HepG2 (cell line): ENCODE data around the gene NES.

ENCODE experiments used
- CTCF ChIP-seq: sonication (generic); formaldehyde crosslinking; IDR thresholded peaks from 2 replicates; pipeline ENCODE4 v1.5.0; 2020; ENCODE audit warnings: mild to moderate bottlenecking, missing genetic modification reagents, moderate library complexity
- DNMT1 ChIP-seq: sonication (generic); formaldehyde crosslinking; IDR thresholded peaks from 2 replicates; pipeline ENCODE4 v1.5.1; 2020; ENCODE audit warnings: mild to moderate bottlenecking, missing genetic modification reagents
- ESRRA ChIP-seq: sonication (generic); formaldehyde crosslinking; IDR thresholded peaks from 2 replicates; pipeline ENCODE4 v1.5.1; 2020; ENCODE audit warnings: mild to moderate bottlenecking, low read depth, missing genetic modification reagents
- GATAD1 ChIP-seq: IDR thresholded peaks from 2 replicates; pipeline ENCODE4 v1.6.1; 2016; ENCODE audit warnings: missing genetic modification reagents, missing compliant biosample characterization
- MAFK ChIP-seq, 2 experiments: IDR thresholded peaks in 1 of 2; conservative IDR thresholded peaks in 1 of 2; 2 replicates each; pipeline ENCODE4 v1.6.1; 2011; ENCODE audit warnings: improper control_type of control experiment in 2 of 2, low read length in 2 of 2
- MAX ChIP-seq: IDR thresholded peaks from 2 replicates; pipeline ENCODE4 v1.6.1; 2012; ENCODE audit warnings: inconsistent platforms
- POGZ ChIP-seq: sonication (generic); formaldehyde crosslinking; IDR thresholded peaks from 2 replicates; pipeline ENCODE4 v1.4.0; 2020; ENCODE audit warnings: mild to moderate bottlenecking, missing genetic modification reagents
- POLR2A ChIP-seq, 2 experiments: IDR thresholded peaks; 2 replicates each; pipeline ENCODE4 v1.6.1; 2011; ENCODE audit warnings: low read depth in 2 of 2, low read length in 2 of 2, mild to moderate bottlenecking in 1 of 2, moderate library complexity in 1 of 2; ENCODE audit not compliant: insufficient read depth in 1 of 2
- POLR2AphosphoS2 ChIP-seq: IDR thresholded peaks from 2 replicates; pipeline ENCODE4 v1.6.1; 2011; ENCODE audit warnings: low read depth, low read length, improper control_type of control experiment
- SMC3 ChIP-seq: IDR thresholded peaks from 2 replicates; pipeline ENCODE4 v1.6.1; 2011; ENCODE audit warnings: low read length, improper control_type of control experiment
- ZFP36 ChIP-seq: fragments of 150-350 bp; IDR thresholded peaks from 2 replicates; pipeline ENCODE4 v1.6.1; 2018; ENCODE audit warnings: borderline replicate concordance, low read length, low read depth; ENCODE audit not compliant: partially characterized antibody

GRCh38 chr1:156629823-156630449 lies 47.3 kb downstream of the NES start:
- TF ChIP-seq ESRRA (no peak), GATAD1 (CRISPR knock-in tag) (no peak), ZFP36 (no peak), POGZ (CRISPR knock-in tag) (no peak), MAX (no peak), MAFK (conservative IDR thresholded peaks at IDR 0.05 in 1 of 2, IDR thresholded peaks at IDR 0.05 in 1 of 2; ENCODE audit: low read length in 2 of 2) (no peak), SMC3 (no peak), POLR2A (IDR thresholded peaks at IDR 0.05; ENCODE audit: insufficient read depth in 1 of 2, low read depth in 2 of 2, low read length in 2 of 2) (no peak), POLR2AphosphoS2 (no peak), DNMT1 (CRISPR knock-in tag) (no peak), CTCF (CRISPR knock-in tag) (no peak)
